Middle frontal gyrus (tissue), 1 donor: Measurements from ENCODE around the gene SRRM1.
"Not testable (repeated sequence)": the region's sequence is repeated elsewhere in the genome, so short reads cannot be mapped to it uniquely, and the experiment has no call there.

ENCODE experiments used
- DNase-seq: peaks from one replicate; pipeline ENCODE4 v3.0.0-alpha.2; 2015; ENCODE audit warnings: low spot score; ENCODE audit errors: extremely low spot score

The SRRM1 gene

GRCh38 chr1:24643363-24644099 lies 429 bp downstream of the SRRM1 start:
- no peak for DNase-seq

GRCh38 chr1:24644100-24644384 lies 940 bp downstream of the SRRM1 start:
- no peak for DNase-seq

GRCh38 chr1:24648919-24649318 lies 5.8 kb downstream of the SRRM1 start:
- no peak for DNase-seq

- DNase-seq, result no peak
Observed at GRCh38 chr1:24652382-24652781, 9.3 kb downstream of the SRRM1 start.

GRCh38 chr1:24654010-24654409 lies 10.9 kb downstream of the SRRM1 start:
- DNase-seq, result no peak

- no peak for DNase-seq
Observed at GRCh38 chr1:24656046-24656445, 12.9 kb downstream of the SRRM1 start.

- DNase-seq, result no peak
Observed at GRCh38 chr1:24657781-24658180, 14.7 kb downstream of the SRRM1 start.

- no peak for DNase-seq
Observed at GRCh38 chr1:24659166-24659904, 16.2 kb downstream of the SRRM1 start.

GRCh38 chr1:24659993-24660665 lies 17.0 kb downstream of the SRRM1 start:
- no peak for DNase-seq

GRCh38 chr1:24664507-24665033 lies 21.5 kb downstream of the SRRM1 start:
- no peak for DNase-seq

GRCh38 chr1:24666794-24667193 lies 23.7 kb downstream of the SRRM1 start:
- no peak for DNase-seq

GRCh38 chr1:24671372-24671771 lies 28.3 kb downstream of the SRRM1 start:
- not testable (repeated sequence) for DNase-seq

- not testable (repeated sequence) for DNase-seq
Observed at GRCh38 chr1:24672686-24673085, 29.6 kb downstream of the SRRM1 start.

- no peak for DNase-seq
Observed at GRCh38 chr1:24673341-24673740, 30.2 kb downstream of the SRRM1 start.

GRCh38 chr1:24678421-24678820 lies 35.3 kb downstream of the SRRM1 start:
- DNase-seq, result not testable (repeated sequence)

- no peak for DNase-seq
Observed at GRCh38 chr1:24679725-24680124, 36.6 kb downstream of the SRRM1 start.

- DNase-seq, result no peak
Observed at GRCh38 chr1:24683713-24684162, 40.6 kb downstream of the SRRM1 start.

GRCh38 chr1:24688033-24688432 lies 44.9 kb downstream of the SRRM1 start:
- no peak for DNase-seq

- peak; percentile 25 for DNase-seq
Observed at GRCh38 chr1:24688621-24689195, 45.6 kb downstream of the SRRM1 start.

- DNase-seq, result no peak
Observed at GRCh38 chr1:24691051-24691450, 47.9 kb downstream of the SRRM1 start.

GRCh38 chr1:24692351-24692980 lies 49.4 kb downstream of the SRRM1 start:
- no peak for DNase-seq
